Stimulated activated CD8-positive, alpha-beta memory T cell treated with anti-CD3 and anti-CD28 coated beads, Interleukin-7, amount 100 ng/mL, for 24 hours (primary cell): ENCODE data around the gene CLDN6.
A peak's percentile ranks its signal among the peaks of the same experiment; 100 is the strongest.

Experiments
- DNase-seq: peaks from one replicate; pipeline ENCODE4 v3.0.0-alpha.2; 2020; ENCODE audit warnings: low read depth

Gene CLDN6

GRCh38 chr16:3013491-3013951, 4.5 kb downstream of the CLDN6 start:
- DNase-seq = no peak

GRCh38 chr16:3012828-3013420, 5.1 kb downstream of the CLDN6 start, which contains the start of gene CLDN9:
TSS of gene CLDN9 (plus strand) at chr16:3012923. CDS start at chr16:3013363, 440 bp downstream.
- no peak for DNase-seq

GRCh38 chr16:3012246-3012645, 5.7 kb downstream of the CLDN6 start:
- DNase-seq = no peak

- DNase-seq = no peak
These were observed 7.5 kb downstream of the CLDN6 start for GRCh38 chr16:3010510-3010909.

- DNase-seq = no peak
These were observed 8.2 kb downstream of the CLDN6 start for GRCh38 chr16:3009568-3010390.

GRCh38 chr16:3008690-3009037, 9.3 kb downstream of the CLDN6 start:
- no peak for DNase-seq

- DNase-seq = no peak
These were observed 9.9 kb downstream of the CLDN6 start for GRCh38 chr16:3007957-3008689.

GRCh38 chr16:3007059-3007956, 10.7 kb downstream of the CLDN6 start:
- DNase-seq = no peak

- DNase-seq = no peak
These were observed 13.2 kb downstream of the CLDN6 start for GRCh38 chr16:3004781-3005284.

GRCh38 chr16:3004319-3004718, 13.7 kb downstream of the CLDN6 start:
- no peak for DNase-seq

GRCh38 chr16:3003582-3004270, 14.3 kb downstream of the CLDN6 start:
- DNase-seq = peak; percentile 90

GRCh38 chr16:3001316-3001715, 16.7 kb downstream of the CLDN6 start:
- DNase-seq = no peak

GRCh38 chr16:3000540-3000939, 17.4 kb downstream of the CLDN6 start:
- no peak for DNase-seq

- DNase-seq = no peak
These were observed 18.1 kb downstream of the CLDN6 start for GRCh38 chr16:2999929-3000328.

- DNase-seq = no peak
These were observed 21.7 kb downstream of the CLDN6 start for GRCh38 chr16:2996298-2996697.

GRCh38 chr16:2992383-2993081, 25.5 kb downstream of the CLDN6 start:
- no peak for DNase-seq

GRCh38 chr16:2991566-2992261, 26.3 kb downstream of the CLDN6 start:
- DNase-seq = no peak

GRCh38 chr16:2990891-2991290, 27.1 kb downstream of the CLDN6 start:
- DNase-seq = no peak

GRCh38 chr16:2988590-2989099, 29.3 kb downstream of the CLDN6 start:
- no peak for DNase-seq

- DNase-seq = no peak
These were observed 30.1 kb downstream of the CLDN6 start for GRCh38 chr16:2987833-2988232.
